ENCODE data around the gene DYNC1I1.

Gene DYNC1I1

GRCh38 chr7:96026010-96026409, 253.7 kb downstream of the DYNC1I1 start:
- no peak for DNase-seq (ENCODE audit: low read depth)

DNA sequence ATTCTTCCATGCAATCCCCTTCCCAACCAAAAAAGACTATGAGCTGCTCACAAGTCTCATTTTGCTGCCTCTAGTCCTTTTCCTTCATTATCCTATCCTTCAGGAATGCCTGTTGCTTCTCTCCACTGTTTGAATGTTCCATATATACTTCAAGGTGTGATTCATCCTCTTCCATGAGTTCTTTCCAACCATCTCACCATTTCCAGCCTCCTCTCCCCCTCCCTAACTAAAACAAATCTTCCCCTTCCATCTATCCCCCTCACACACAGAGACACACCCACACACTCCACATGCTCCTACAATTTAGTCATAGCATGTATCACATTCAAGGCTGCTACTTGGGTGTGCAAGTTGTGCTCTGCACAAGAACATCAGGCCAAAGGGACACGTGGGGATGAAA, 254.3 kb downstream of the DYNC1I1 start:
- no peak for DNase-seq (ENCODE audit: low read depth)

- DNase-seq (ENCODE audit: low read depth): no peak
Measured at GRCh38 chr7:96028729-96029128, 256.4 kb downstream of the DYNC1I1 start.

GRCh38 chr7:96033009-96033598, 260.8 kb downstream of the DYNC1I1 start:
- DNase-seq (ENCODE audit: low read depth): no peak

GRCh38 chr7:96034940-96035727, 262.8 kb downstream of the DYNC1I1 start:
- DNase-seq (ENCODE audit: low read depth): no peak

GRCh38 chr7:96040250-96040772, 268.0 kb downstream of the DYNC1I1 start:
- no peak for DNase-seq (ENCODE audit: low read depth)

DNA sequence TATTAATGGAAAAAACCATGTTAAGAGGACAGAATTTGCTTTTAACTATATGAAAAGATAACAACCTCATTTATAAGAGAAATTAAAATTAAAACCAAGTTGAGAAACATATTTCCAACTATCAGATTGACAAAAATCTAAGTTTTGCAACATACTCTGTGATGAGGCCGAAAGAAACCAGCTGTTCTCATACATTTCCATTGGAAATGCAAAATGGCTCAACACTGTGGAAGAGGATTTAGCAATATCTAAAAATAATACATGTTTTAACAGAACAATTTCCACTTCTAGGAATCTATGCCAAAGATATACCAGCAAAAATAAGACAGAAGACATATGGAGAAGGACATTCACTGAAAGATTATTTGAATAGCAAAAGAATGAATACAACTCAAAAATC, 268.8 kb downstream of the DYNC1I1 start:
- DNase-seq (ENCODE audit: low read depth): no peak

DNA sequence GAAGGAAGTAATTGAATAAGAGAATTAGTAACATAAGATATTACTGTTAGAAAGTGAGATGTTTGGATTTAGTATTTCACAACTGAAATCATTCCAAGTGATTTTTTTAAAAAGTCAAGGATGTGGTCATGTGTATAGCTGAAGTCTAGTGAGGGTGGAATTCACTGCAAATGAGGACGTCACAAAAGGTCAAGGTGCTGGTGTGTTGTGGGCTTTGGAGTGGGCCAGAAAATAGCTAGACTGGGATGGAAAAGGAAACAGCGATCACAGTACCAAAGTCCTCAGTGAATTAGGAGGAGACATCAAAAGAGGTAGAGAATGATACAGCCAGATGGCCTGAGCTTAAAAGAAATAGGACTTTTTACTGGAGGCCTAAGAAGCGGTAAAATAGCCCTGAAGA, 272.8 kb downstream of the DYNC1I1 start:
- DNase-seq (ENCODE audit: low read depth): no peak

DNA sequence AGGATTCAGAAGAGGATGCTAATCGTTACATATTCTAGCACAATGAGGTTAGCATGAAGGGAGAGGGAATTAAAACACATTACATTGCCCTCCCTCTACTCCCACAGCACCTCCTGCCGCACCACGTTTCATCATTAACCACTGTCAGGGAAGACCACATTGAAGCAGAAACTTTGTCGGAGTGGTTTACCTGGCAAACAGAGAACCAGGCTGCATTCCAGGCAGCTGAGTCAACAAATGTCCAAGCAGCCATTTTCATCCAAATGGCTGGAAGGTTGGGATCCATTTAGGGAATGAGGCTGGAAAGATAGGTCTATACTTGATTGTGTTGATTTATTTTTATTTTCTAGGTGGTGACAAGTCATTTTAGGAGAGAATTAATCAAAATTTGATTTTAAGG, 273.6 kb downstream of the DYNC1I1 start:
- DNase-seq (ENCODE audit: low read depth): no peak

DNA sequence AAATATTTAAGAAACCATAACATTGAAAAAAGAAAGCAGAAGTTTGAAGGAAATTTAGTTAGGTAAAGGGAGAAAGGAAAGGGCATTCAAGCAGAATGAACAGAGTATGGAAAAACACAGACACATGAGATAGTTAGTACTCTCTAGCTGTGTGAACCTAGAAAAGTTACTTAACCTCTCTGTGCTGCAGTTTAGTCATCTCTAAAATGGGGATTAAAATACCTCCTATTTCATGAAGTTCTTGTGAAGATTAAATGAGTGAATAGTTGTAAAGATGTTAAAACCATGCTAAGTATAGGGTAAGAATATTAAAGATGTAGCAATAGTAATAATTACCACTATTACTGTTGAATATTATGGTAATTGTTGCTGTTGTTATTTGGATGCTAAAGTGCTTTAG, 279.9 kb downstream of the DYNC1I1 start:
- DNase-seq (ENCODE audit: low read depth): no peak

DNA sequence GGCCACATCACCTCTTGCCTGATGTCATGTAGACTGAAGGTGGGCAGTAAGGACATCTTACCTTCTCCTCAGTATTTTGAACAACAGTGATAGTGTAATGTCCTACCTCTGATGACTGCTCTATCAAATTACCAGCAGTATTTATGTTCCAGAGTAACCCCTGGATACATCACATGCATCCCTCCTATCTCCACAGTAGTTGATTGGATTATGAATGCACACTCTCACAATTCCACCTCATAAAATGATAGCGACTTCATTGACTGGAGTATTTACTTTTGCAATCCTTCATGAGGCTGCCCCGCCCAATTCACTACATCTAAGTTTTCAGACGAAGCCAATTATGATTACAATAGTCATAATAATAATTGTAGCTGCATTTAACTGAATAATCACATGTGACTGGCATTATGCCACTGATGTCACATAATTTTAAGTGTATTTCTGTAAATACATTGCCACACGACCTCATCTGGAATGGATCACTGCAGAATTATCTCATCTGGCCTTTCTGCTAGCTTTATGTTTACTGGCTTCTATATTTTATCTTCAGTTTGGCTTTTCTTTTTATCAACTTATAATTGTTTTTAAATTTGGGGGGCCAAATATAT, 280.6 kb downstream of the DYNC1I1 start:
- DNase-seq (ENCODE audit: low read depth): no peak

DNA sequence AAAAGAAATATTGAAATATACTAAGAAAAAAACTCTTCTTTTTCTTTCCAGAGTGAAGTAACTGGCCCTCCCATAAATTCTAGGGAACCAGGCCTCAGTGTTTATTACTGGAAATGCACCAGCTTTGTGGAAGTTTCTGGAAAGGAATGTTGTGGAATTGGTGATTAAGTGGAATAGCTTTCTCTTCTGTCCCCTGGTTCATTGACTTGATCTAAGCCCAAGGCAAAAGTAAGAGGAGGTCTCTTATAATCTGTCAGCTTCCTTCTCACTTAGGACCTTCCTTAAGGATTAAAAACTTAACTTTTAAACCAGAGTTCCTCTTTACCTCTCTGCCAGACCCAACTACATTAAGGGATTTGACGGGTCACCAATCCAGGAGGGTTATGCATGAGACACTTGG, 283.4 kb downstream of the DYNC1I1 start:
- DNase-seq (ENCODE audit: low read depth): no peak

- DNase-seq (ENCODE audit: low read depth): no peak
Measured at GRCh38 chr7:96059075-96059474, 286.7 kb downstream of the DYNC1I1 start.

GRCh38 chr7:96061009-96061408, 288.7 kb downstream of the DYNC1I1 start:
- no peak for DNase-seq (ENCODE audit: low read depth)

DNA sequence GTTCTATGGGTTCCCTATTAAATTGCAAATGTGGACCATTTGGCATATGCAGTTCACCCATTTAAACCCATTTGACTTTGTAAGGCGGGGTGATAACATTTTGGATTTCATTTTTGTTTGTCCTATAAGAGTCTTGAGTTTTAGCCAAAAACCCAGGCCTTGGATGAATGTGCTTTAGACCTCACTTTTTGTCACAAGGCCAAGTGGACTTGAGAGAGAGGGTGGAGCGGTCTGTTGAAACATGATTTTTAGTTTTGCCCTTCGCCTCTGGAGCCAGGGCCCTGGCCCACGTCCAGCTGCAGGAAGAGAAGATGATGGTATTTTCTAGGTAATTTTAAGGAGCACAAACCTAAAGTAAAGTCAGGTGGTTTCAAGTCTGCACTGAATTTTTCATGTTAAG, 289.5 kb downstream of the DYNC1I1 start:
- DNase-seq (ENCODE audit: low read depth): no peak

DNA sequence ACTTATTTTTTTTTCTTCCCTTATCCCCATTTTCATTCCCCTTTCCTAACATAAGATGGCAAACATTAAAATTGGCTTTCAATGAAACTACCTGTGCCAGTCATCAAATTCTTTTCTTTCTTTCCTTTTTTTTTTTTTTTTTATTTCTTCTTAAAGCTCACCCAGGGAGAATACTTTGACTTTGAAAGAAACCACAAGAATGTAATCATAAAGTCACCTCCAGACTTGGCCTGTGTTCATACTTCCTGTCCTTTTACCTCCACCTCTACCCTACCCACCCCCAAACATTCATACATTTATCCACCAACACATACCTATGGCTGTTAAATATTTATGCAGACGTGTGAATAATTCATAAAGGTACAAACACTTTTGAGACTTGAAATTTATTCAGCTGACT, 295.0 kb downstream of the DYNC1I1 start:
- DNase-seq (ENCODE audit: low read depth): no peak

DNA sequence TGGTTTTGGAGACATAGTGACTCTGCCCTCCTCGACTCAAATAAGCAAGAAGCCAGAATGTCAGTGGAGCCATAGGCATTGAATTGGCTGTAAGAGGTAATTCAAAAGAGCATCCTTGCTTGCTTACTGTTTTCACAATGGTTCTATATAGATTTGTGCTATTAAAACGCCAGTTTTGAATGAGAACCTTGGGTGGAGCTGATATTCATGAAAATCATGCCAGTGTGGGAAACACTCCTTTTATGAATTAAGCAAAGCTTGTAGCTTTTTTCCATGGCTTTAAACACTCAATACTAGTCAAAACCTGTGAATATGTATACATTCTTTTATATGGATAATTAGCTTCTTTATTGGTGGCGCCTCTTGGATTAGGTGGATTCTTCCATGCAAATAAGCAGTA, 297.0 kb downstream of the DYNC1I1 start:
- no peak for DNase-seq (ENCODE audit: low read depth)

- no peak for DNase-seq (ENCODE audit: low read depth)
Measured at GRCh38 chr7:96074871-96075270, 302.5 kb downstream of the DYNC1I1 start.

DNA sequence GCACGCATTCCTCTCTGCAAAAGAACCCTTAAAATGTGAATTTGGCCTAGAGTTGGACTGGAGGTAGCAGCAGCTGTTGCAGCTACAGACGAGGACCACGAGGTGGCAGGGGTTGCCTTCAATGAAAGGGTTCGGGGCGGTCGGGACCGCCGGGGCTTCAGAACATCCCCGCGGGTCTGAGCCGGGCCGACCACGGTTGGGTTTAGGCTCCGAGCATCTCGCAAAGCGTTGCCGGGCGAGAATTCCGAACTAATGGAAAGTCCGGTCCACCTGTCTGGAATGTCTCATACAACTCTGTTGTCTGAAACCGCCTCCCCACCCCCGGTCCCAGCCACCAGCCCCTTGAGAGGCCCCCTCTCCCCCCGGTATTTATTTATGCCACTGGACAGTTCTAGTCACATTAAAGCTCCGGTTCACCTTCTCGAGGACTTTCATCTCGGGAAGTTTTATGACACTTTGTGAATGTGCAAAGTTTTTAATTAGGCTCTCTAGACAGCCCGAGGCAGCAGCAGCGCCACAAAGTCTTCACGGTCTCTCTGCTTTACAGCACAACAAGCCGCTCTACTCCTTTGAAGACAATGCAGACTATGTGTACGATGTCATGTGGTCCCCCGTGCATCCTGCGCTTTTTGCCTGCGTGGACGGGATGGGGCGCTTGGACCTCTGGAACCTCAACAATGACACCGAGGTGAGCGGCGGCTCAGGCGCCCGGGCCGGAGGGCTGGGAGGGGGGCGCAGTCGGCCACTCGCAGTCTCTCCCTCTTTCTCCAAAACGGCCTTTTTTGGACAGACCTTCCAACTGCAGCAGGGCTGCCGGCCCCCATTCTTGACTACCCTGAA, 303.4 kb downstream of the DYNC1I1 start:
- DNase-seq (ENCODE audit: low read depth): peak; percentile 32

GRCh38 chr7:96076350-96076707, 304.0 kb downstream of the DYNC1I1 start:
- DNase-seq (ENCODE audit: low read depth): no peak

DNA sequence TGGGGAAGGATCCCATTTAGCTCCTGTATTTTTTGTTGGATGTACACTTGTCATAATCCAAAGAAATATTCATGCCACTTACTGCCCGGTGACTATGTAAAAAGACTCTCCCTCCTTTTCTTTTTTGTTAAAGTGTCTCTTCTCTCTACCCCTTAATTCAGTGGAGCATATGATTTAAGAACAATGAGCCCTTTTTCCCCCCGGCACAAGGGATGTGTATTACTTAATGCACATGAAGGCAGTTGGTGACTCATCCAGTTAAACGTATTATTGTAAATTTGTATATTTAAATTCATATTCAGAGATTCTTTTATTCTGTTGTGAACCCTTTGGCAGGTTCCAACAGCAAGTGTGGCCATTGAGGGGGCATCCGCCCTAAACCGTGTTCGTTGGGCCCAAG, 307.7 kb downstream of the DYNC1I1 start:
- no peak for DNase-seq (ENCODE audit: low read depth)

- DNase-seq (ENCODE audit: low read depth): no peak
Measured at GRCh38 chr7:96084881-96085553, 312.7 kb downstream of the DYNC1I1 start.
